ENCODE data around the gene RASL11A. TPM values are rescaled to one million over a fixed set of nuclear protein-coding genes. Genes with fewer than 3 reads are reported as not detected.
"Not testable (repeated sequence)": the region's sequence is repeated elsewhere in the genome, so short reads cannot be mapped to it uniquely, and the experiment has no call there.

Gene RASL11A
- total and polyA plus RNA-seq, 2 of the 8 experiments (the other 6 are each of a cell fraction or from before 2014, with no cell fraction given), result 2.9 to 6.8 TPM

DNA sequence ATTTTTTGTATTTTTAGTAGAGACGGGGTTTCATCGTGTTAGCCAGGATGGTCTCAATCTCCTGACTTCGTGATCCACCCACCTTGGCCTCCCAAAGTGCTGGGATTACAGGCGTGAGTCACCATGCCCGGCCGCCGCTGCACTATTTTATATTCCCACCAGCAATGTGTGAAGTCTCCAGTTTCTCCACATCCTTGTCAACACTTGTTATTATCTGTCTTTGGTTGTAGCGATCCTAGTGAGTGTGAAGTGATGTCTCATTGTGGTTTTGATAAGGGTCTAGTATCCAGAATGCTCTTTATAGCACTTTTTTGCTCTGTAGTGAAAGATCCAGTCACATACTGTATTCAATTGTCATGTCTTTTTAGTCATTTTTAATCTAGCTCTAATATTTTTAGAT is 21.3 kb downstream of the RASL11A start:
- H3K23ac ChIP-seq (ENCODE audit: insufficient read length), result not testable (repeated sequence)

More for the DNA sequence above, 21.3 kb downstream of the RASL11A start:
- not testable (repeated sequence) for H3K14ac ChIP-seq (ENCODE audit: insufficient read length); H2AK5ac ChIP-seq (ENCODE audit: low read depth, low read length); H2BK15ac ChIP-seq (ENCODE audit: low read length); FAIRE-seq; H2BK120ac ChIP-seq (replicated peaks; ENCODE audit: low read depth, low read length); H3K79me1 ChIP-seq (ENCODE audit: low read depth, low read length); H3K4me1 ChIP-seq (replicated peaks in 1 of 4; ENCODE audit: control insufficient read depth in 3 of 4, insufficient read depth in 4 of 4, low read length in 3 of 4); H3K4me2 ChIP-seq (ENCODE audit: insufficient read depth in 1 of 2, low read depth in 2 of 2, low read length in 2 of 2); H4K8ac ChIP-seq (ENCODE audit: extremely low read depth, insufficient read depth, low read length); H3K56ac ChIP-seq (replicated peaks; ENCODE audit: insufficient read length, low read depth, low read length); H4K91ac ChIP-seq (replicated peaks; ENCODE audit: insufficient read length, low read length); H4K20me1 ChIP-seq (replicated peaks in 1 of 2; ENCODE audit: control insufficient read depth in 1 of 2, insufficient read depth in 2 of 2, low read length in 2 of 2); H2AFZ ChIP-seq (ENCODE audit: low read length); H2BK20ac ChIP-seq (ENCODE audit: low read length); H3K23me2 ChIP-seq (ENCODE audit: low read depth, low read length); H2BK12ac ChIP-seq (ENCODE audit: low read depth, low read length); H3K9ac ChIP-seq (replicated peaks in 1 of 4; ENCODE audit: extremely low read depth in 1 of 4, low read depth in 3 of 4, low read length in 3 of 4); H3K18ac ChIP-seq (ENCODE audit: extremely low read depth, low read length); H3K79me2 ChIP-seq (ENCODE audit: control insufficient read depth in 1 of 2, insufficient read depth in 2 of 2, low read length in 2 of 2); H3K4ac ChIP-seq (replicated peaks; ENCODE audit: insufficient read length, low read depth, low read length); H3K36me3 ChIP-seq (ENCODE audit: control insufficient read depth in 2 of 4, insufficient read depth in 4 of 4, low read length in 3 of 4); H3K9me3 ChIP-seq (ENCODE audit: insufficient read depth in 2 of 2, low read depth in 1 of 2, low read length in 1 of 2); H4K5ac ChIP-seq (ENCODE audit: insufficient read length, low read depth, low read length); H3K27me3 ChIP-seq (replicated peaks in 1 of 4; ENCODE audit: control insufficient read depth in 3 of 4, extremely low read depth in 1 of 4, insufficient read depth in 3 of 4, low read length in 3 of 4); DNase-seq (ENCODE audit: low read depth in 1 of 2, low spot score in 2 of 2); H3K4me3 ChIP-seq (ENCODE audit: extremely low read depth in 1 of 4, insufficient read depth in 2 of 4, low read depth in 3 of 4, low read length in 4 of 4); H2BK5ac ChIP-seq (ENCODE audit: low read depth, low read length); H3K27ac ChIP-seq (ENCODE audit: low read depth, low read length)
- CTCF ChIA-PET (ENCODE audit: partially characterized antibody), result interaction anchor here (0.9 to 1.1 kb wide), 2 partner anchors 12 to 21 kb away, joined by 4 read pairs; no protein-coding TSS in a partner anchor
- 94% methylated on average over 6 of the region's 8 CpGs; no CpG with 5 or more reads in 1 of the 2 experiments for WGBS, 2 experiments (ENCODE audit: extremely low coverage in 1 of 2, insufficient coverage in 1 of 2, insufficient read length in 1 of 2, insufficient replicate concordance in 2 of 2, low coverage in 1 of 2, low lambda C conversion rate in 2 of 2, missing lambda C conversion rate in 1 of 2)
- POLR2A ChIA-PET (ENCODE audit: partially characterized antibody), result interaction anchor here (0.6 kb wide), 1 partner anchor 48 kb away, joined by 3 read pairs; no protein-coding TSS in a partner anchor

Measured in H1 (cell line).